GM21529 (cell line): Measurements from ENCODE around the gene OGDH.

ENCODE experiments used
- ATAC-seq: cut with Tn5 transposase; IDR thresholded peaks from one replicate; pipeline ENCODE4 v1.9.1; 2021; ENCODE audit not compliant: unreplicated experiment

Gene OGDH

DNA sequence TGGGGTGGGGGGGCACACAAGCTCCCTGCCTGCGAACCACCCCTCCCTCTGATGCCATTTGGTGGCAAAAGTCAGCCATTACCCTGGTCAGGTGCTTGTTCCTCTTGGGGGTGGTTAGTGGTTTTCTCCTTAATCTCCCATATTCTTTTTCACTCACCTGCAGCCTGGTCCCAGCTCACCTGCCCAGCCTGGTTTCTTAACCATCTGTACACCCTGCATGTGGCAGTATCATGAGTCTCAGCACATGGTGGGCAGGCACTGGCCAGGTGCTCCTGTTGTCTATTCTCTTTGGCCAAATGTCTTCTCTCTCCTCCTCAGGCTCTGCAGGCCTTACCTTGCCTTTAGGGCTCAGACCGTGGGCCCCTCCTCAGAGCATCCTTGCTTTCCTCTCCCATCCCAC, 30.5 kb downstream of the OGDH start:
- no peak for ATAC-seq

DNA sequence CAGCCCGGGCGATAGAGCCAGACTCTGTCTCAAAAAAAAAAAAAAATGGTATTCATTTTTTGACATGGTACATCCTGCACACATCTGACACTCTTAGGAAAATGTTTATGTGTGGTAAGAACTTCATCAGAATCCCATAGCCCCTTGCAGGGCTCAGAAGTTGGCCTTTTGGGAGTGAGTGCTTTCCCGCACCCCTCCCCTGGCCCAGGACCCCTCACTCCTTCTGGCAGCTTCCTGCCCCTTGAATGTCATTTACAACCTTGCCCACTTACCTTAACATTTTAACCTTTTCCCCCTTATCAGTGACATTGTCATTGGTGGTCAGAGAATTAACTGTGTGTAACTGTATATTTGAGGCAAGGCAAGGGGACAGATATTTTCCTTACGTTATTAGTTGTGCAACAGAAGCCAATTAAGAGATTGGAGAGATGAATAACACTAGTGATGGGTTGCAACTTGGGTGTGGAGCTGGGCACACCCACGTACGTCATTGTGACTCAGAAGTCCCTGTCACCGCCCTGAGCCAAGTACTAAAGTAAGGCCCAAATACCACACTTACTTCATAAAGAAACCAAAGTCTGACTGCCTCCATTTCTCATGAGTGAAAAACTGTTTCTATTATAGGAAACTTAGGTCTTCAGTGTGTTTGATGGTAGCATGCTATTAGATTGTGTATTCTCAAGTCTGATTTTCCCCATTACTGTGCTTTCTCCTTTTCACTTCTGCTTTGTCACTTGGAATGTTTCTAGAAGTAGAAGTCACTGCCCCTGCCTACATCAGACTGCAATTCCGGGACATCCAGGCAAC, 31.6 kb downstream of the OGDH start:
- peak; percentile 41 for ATAC-seq

DNA sequence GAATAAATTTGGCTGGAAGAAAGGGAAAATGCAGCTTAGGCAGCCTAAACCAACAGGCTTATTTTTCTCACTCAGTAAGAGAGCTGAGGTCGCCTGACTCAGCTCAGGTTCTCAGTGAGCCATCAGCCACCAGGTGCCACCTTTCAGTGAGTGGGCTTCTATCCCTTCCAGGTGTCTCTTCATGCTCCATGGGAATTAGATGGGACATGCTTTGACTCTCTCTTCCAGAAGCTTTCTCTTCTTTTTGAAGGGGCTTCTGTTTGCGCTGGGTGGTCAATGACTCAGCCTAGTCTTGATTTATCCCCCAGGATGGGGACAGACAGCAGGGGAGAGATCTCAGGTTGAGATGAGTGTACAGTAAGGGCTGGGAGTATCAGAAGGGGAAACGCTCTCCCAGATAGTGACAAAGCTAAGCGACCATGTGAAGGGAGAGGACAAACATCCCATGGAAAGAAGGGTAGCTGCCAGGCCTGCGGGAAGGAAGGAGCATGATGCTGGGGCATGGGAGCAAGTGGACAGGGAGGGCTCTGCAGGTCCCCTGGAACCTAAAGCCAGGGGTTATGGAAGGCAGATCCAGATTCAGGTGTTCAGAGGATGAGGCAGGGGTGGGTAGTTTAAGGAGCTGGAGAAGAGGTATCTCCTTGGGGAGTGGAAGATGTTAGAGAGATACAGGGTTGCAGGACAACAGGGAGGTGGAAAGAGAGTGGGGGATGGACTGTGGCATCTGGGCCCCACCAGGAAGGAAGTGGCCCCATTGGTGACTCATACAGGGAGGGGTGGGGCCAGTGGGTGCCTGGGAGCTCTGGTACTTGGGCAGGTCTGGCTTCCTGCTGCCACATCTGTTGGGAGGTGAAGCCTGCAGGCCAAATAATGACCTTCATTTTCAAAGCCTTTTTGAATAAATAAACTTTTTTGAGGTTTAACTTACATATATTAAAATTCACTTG, 32.5 kb downstream of the OGDH start:
- peak; percentile 79 for ATAC-seq

DNA sequence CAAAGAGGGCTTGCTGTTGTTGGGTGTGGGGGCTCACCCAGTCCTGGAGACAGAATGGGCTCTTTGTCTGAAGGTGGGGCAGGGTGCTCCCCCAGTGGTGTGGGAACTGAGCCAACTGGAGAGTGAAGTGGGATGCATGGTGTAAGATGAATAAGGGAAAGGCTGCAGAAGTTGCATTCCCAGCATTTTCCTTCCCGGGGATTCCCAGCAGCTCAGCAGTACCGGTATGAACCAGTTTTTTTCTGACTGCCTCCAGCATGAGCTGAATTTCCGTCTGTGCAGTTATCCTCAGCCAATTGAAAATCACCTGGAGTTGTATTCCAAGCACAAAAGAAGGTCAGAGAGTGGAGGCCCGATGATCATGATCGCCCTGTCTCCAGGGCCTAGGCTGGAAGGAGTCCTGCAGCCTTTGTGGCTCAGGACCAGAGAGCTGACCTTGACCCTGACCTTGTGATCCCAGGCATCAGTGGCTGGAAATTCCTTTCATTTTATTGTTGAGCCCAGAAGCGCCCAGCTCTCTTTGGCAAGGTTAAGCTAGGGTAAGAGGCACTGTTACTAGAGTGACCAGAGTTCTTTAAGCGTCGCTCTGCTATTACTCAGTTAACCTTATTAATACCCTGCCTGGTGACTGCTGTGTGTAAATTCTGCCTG, 33.4 kb downstream of the OGDH start:
- no peak for ATAC-seq

DNA sequence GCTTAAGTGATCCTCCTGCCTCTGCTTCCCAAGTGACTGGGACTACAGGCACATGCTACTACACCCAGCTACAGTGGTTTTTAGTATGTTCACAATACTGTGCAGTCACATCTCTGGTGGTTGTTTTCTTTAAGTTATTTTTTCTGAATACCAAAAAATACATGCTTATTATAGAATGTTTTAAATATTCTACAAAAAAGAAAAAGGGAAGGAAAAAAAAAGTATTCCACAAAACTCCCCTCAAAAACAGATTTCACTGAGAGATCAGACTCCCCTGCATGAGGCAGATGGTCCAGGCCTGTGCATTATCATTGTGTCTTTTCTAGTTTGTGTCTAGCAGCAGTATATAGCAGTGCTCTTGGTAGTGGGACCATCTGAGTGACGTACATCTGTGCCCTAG, 36.8 kb downstream of the OGDH start:
- no peak for ATAC-seq

DNA sequence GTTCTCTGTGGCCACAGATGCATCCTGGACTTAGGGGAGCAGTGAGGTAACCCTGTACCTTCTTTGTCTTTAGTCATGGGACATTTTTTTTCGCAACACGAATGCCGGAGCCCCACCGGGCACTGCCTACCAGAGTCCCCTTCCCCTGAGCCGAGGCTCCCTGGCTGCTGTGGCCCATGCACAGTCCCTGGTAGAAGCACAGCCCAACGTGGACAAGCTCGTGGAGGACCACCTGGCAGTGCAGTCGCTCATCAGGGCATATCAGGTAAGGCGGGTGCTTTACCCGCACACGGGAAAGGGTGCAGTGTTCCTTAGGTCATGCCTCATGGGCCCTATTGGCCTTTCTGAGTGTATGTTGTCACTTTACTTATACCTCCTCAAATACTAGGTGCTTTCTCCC, 38.8 kb downstream of the OGDH start:
- no peak for ATAC-seq

DNA sequence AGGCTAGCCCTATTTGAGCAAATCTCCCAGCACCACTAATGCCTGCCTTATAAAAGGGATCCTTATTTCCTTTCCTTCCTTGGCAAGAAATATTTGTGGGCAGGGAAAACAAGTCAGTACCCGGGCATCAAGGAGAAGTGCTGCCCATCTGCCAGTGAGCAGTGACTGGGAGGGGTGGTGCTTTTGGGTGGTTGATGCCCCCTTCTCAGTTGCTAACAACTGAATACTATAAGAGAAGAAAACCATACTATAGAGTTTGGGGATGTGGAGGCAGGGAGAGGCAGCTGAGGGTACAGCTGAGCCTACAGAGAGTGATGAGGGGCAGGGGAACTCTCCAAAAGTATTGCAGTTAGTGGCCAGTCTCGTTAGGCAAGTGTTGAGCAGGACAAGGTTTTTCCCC, 39.3 kb downstream of the OGDH start:
- no peak for ATAC-seq

DNA sequence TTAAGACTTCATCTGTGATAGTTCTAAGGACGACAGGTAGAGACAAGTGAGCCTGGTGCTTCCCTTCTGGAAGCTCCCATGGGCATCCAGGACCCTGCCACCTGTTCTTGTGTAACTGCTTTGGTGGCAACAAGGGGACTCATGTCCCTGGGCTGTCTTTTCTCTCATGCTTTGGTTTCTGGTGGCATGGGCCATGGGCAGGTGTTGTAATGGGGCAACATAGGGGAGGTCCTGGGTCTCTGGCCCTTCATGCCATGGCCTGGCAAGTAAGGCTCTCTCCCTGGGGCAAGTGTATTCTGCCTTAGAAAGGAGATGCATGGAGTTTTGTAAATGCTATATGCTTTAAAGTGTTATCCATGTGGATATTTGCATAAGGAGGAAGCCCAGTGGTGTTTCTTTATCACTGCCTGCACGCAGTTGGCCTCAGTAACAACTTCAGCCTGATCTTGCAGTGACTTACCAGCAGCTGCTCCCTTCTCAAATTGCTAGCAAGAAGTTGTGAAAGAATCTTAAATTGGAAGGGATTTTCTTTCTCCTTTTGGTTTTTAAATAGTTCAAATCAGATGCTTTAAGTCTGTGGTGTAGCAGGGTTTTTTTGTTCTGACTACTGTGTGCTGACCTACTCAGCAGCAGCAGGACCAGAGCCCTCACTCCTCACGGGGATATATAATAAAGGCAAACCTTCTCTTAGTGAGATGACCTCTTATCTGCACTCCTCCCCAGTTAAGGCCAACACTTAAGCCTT, 39.9 kb downstream of the OGDH start:
- ATAC-seq = no peak

DNA sequence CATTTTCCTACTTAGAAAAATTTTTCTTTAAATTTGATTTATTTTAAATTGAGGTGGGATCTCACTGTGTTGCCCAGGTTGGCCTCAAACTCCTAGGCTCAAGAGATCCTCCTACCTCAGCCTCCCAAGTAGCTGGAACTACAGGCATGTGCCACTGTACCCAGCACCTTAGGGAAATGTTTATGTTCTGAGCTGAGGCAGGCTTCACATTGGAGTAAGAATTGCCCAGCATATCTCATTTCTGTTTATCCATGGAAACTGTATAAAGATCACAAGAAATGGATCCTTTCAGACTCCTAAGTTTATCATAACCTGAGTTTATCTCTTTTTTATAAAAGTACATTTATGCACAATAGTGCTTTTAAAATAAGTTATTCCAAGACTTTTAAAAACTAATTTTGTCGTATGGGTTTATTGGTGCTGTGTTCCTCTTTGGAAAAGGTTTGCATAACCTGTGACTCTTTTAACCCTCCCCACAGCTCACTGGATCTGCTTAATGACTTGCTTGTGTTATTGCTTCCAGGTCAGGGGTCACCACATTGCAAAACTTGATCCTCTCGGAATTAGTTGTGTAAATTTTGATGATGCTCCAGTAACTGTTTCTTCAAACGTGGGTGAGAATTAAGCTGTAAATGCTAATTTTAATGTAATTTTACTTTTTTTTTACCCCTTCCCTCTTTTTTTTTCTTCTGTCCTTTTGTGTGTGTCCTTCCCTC, 40.7 kb downstream of the OGDH start:
- no peak for ATAC-seq

DNA sequence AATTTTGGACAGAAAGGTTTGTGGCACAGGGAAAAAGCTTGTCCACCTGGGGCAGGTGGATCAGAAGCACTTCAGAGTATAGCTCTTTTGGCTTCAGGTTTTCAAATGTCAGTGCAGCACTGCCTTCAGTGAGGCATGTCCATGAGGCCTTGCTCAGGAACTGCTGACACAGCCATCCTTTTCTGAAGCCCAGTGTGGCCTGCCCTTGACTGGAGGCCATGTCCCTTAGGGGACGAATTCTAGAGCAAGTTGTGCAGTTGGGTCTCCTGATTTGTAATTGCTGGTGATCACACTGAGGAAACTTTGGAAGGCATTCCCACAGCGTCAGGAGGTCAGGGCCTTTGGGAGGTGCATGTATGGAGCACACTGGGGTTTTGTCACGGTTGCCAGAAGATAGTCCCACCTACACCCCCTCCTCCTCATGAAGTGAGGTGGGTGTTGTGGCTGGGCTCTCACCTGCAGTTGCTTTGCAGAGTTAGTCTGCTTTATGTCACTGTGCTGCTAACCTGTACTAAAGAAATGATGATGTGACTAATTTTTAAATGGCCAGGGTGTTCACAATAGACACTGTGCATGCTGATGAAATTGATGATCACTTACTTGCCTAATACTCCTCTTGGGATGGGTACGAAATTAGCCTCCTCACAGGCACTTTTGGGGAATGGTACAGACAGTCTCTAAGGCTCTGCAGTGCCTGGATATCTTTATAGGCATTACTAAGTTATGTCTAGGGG, 41.7 kb downstream of the OGDH start:
- no peak for ATAC-seq

DNA sequence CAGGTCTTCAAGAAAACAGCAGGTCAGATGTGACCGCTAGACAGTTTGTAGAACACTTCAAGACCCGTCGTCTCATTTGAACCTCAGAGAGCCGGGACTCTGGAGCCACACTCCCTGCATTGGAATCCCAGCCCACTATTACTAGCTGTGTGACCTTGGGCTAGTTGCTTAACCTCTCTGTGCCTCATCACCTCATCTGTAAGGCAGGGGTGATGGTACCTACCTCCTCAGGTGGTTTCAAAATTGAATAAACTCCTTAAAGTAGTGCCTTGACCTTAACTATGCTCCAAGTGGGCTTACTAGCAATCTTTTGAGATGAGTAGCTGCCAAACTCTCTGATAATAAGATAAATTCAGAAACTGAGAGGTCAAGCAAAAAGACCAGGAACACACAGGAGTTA, 43.8 kb downstream of the OGDH start:
- ATAC-seq = no peak

DNA sequence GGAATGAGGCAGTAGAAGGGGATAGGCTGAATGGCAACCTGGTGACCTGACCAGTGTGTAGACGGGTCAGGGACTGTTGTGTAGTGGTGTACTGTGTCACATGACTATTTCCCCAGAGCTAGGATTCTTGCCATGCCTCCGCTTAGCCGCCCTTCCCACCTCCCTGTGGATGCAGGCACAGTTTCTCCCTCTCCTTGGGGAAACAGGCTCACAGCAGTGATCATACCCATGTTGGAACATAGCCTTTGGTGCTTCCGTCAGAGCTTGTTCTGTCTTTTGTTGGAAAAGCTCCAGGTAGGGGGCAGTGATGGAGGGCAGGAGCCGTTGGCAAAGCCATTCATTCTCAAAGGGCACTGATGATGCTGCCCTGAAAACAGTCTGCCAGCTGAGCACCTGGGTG, 44.3 kb downstream of the OGDH start:
- ATAC-seq = no peak

DNA sequence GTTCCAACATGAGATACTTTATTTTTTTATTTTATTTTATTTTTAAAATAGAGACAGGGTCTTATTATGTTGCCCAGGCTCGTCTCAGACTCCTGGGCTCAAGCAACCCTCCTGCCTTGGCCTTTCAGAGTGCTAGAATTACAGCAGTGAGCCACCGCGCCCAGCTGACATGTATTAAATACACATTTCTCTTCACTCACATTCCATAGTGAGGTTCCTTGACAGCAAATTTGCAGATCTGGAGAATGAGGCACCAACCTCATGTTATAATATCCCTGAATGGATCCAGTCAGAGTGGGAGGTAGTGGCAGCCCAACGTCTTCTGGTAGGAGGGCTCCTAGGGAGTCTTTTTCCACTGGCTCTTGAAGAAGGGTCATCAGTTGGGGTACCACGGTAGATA, 46.1 kb downstream of the OGDH start:
- no peak for ATAC-seq

DNA sequence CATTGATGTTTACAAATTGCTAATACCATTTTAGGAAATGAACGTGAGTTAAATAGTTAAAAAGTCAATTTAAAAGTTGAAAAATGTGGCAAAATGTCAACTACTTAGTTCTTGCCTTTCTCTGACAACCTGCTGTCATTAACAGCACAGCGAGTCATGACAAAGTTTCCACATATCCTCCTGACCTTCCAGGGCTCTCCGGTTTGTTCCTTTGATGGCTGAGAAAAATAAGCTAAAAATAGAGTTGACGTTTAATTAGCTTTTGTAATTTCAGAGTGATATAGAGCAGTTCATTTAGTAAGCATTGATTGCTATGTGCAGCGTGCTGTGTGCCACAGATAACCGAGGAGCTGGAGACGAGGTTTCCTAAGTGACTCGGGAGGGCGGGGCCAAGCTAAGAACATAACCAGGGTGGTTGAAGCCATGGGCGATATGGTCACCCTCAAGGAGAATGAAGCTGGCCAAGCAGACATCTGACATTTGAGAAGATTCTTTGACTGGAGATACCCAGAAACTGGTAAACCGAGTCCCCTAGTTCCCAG, 47.9 kb downstream of the OGDH start:
- no peak for ATAC-seq

DNA sequence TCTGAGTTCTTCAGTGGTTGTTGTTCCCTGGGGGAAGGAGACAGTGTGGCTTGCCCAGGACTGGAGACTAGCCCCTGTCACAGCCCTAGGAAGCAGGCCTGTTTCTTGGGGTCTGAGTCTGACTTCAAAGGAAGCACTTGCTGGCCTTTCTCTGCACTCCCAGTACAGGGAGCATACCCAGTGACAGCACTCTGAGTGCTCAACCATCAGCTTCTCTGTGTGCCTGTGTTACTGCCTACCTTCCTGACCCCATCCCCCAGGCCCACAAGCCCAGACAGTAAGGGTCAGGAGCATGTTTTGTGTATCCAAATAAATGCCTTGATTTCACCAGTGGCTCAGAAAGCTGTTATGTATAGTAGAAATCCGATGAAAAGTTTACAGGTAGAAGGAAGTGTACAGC, 48.9 kb downstream of the OGDH start:
- no peak for ATAC-seq

DNA sequence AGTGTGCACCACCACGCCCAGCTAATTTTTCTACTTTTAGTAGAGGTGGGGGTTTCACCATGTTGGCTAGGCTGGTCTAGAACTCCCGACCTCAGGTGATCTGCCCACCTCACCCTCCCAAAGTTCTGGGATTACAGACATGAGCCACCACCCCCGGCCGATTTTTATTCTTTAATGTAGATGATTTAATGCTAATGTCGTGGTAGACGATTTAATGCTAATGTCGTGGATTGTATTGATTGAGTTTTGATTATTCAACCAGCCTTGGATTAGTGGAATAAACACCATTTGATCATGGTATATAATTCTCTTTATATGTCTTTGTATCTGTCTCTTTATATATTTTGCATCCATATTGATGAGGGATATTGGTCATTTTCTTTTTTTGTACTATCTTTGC, 52.6 kb downstream of the OGDH start:
- no peak for ATAC-seq

DNA sequence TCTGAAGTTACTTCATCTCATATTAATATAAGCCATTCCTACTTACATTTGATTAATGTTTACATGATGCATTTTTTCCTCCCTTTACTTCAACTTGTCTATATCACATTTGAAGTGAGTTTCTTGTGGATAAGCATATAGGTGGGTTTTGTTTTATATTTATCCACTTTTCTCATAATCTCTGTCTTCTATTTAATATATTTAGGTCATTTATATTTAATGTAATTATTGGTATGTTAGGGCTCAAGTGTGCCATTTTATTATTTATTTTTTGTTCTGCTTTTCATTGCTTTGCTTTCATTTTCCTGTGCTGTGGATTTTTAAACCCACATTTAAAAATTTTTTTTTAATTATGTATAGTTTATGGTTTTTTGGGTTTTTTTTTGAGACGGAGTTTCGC, 54.8 kb downstream of the OGDH start:
- ATAC-seq = no peak

DNA sequence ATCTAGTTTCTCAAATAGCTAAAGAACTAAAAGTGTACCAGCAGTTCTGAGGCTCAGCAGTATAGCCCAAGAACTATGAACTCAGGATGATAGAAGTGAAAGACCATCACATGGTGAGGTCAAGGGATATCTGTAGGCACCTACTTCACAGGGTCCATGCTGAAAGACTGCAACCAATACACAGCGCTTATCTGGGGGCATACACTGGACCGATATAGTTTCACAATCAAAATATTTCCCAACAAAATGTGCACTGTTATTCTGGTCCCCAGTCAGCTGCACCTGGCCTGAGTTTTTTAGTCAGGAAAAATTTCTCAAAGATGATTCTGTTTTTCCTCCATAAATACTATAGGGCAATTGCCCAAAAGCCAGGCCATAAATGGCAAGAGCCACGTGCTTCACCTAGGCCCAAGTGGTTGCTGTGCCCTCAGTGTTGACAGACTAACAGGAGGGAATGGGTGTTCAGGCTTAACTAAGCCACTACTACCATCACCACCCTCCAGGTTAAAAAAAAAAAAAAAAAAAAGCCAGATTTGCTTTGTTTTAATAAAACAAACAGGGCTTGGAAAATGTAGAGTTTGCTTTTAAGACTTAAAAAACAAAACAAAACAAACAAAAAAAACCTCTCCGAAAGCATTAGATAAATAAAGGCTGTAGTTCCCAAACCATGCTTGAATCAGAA, 58.5 kb downstream of the OGDH start:
- ATAC-seq = no peak
